HG02870 (cell line): ENCODE results near the gene MBD2.

Source experiments
- ATAC-seq: cut with Tn5 transposase; IDR thresholded peaks from one replicate; pipeline ENCODE4 v1.9.1; 2021; ENCODE audit warnings: mild to moderate bottlenecking, moderate library complexity; ENCODE audit not compliant: unreplicated experiment

MBD2 gene

DNA sequence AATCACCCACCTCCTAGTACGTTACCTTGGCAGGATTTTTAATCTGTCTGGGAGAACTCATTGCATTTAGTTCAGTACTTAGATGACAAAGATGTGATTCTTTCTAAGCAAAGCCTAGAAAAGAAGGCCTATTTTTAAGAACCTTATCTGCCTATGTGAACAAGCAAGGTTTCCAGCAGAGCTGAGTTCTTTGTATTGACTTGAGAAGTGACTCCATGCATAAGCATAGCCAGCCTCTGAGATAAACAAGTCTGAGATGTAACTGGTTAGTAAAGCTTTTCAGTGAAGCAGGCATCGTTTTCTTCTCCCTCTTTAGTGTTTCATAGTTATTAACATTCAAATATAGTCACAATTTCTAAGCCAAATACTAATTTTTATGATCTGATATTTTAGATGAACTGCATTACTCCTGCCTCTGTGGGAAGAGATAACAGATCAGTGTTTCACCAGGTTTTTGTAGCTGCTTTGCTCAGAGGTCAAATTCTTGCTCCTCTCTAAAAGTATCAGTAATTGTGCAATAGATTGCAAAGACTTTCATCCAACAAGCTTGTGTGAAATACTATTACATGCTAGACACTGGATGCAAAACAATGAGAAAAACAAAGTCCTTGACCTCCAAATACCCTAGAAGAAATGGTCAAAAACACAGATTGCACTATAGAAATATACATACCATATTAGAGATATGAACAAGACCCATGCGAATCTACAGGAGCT, 107.8 kb downstream of the MBD2 start:
- no peak for ATAC-seq

DNA sequence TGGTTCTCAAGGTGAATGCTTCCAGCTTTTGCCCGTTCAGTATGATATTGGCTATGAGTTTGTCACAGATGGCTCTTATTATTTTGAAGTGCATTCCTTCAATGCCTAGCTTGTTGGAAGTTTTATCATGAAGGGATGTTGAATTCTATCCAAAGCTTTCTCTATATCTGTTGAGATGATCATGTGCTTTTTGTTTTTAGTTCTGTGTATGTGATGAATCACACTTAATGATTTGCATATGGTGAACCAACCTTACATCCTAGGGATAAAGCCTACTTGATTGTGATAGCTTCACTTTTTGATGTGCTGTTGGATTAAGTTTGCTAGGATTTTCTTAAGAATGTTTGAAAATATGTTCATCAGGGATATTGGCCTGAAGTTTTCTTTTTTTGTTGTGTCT, 112.1 kb downstream of the MBD2 start:
- no peak for ATAC-seq

DNA sequence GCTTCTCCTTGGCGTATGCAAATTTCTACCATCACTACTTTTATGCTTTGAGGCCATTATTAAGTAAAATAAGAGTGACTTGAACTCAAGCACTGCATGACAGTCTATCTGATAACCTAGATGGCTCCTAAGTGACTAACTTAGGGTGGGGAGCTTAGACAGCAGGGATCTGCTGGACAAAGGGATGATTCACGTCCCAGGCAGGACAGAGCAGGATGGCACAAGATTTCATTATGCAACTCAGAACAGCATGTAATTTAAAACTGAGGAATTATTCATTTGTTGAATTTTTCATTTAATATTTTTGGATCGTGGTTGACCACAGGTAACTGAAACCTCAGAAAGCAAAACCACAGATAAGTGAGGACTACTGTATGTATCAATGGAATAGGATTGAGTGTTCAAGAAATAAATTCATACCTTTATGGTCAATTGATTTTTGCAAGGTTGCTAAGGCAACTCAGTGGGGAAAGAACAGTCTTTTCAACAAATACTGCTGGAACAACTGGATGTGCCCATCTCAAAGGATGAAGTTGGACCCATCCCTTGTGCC, 115.3 kb downstream of the MBD2 start:
- no peak for ATAC-seq

DNA sequence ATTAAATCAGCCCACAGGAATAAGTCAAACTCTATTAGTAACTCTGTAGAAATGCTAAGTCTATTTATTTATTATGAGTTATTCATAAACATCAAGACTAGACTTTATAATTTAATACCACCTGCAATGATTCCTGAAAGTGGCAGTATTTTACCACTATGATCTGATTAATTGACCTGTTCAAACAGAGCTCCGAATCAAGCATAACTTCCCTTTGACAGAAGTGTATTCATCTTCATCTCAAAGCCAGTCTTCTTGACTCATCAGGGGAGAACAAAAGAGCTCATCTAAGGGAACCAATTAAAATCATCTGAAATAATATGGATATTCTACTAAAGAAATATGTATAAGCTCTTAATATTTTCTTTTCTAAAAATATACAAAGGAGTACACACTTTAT, 122.3 kb downstream of the MBD2 start:
- no peak for ATAC-seq
